ENCODE results near the gene LHPP.

Gene LHPP

GRCh38 chr10:124500757-124501156 lies 39.1 kb downstream of the LHPP start:
- DNase-seq, result no peak

DNA sequence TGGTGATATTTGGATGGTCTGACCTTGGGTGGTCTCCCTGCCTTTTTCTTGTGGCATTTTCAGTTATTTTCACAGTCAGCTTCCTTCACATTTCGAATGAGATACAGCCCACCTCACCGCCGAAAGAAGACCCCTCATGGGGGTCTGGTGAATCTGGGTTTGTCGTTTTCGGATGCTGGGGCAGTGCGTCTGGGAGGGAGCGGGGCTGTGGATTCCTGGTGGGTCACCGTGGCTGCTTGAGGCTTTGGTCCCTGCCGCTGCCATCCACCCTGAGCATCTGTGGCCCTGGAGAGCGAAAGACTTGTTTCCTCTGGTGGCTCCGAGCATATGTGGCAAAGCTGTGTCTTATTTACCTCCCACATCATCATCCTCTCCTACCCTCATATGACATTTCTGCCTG lies 43.1 kb downstream of the LHPP start:
- no peak for DNase-seq

DNA sequence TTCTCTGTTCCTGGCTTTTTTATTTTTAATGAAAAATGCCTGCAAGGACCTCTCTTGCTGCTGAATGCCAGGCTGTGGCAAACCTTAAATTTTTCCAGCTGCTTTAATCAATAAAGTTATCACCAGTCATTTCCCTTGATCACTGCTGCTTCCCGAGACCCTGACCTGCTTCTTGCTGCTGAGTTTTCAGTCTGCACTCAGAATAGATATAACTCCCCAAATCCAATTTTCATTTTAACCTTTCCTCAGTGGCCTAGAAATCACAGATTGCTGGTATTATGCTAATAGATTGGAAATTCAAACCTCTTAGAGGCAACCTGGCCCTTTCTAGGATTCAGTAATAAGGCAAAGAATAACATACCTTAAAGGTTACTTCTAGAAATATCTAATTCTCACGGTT lies 43.7 kb downstream of the LHPP start:
- no peak for DNase-seq

DNA sequence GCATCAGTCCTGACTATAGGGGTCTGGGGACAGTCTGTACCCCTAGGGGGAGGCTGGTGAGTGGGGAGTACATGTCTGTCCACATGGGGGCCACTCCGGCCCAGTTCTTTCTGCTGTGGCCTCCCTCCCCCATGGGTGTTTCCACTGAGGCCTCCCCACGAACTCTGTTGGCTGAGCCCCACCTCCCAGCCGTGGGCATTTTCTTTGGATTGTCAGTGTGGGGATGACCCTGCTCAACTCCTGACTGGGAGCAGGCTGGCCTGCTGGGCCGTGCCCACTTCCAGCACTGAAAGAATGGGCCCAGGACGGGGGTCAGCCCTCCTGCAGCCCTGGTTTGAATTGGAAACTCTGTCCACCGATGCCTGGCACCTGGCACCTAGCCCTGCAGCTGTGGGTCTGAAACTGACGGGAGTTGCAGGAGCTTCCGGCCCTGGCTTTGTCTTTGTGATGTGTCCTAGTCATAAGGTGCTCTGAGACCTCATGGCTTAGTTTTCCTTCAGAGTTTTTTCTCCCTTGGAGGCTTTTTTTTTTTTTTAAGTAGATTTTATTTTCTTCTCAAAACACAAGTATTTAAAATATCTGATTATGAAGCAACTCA lies 46.5 kb downstream of the LHPP start:
- no peak for DNase-seq

- no peak for DNase-seq
These were observed 47.4 kb downstream of the LHPP start for GRCh38 chr10:124508907-124509454.

GRCh38 chr10:124509880-124510632 lies 48.4 kb downstream of the LHPP start:
- no peak for DNase-seq

DNA sequence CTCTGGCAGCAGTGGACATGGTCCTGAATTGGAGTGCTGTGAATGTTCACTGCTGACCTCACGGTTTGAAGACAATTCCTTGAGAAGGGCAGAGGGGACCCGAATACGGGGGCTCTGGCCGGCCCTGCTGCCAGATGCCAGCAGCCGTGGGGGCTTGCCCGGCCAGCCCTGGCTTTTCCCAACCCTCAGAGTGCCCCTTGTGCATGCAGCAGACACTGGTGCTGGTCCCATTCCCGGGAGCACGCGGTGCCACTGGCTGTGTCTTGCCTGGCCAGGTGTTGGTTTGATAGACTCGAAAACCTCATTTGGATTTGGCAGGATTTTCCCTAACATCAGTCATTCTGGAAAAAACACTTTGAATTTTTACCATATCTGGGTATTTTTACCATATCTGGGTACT lies 49.1 kb downstream of the LHPP start:
- no peak for DNase-seq

- no peak for DNase-seq
These were observed 49.8 kb downstream of the LHPP start for GRCh38 chr10:124511205-124512039.

DNA sequence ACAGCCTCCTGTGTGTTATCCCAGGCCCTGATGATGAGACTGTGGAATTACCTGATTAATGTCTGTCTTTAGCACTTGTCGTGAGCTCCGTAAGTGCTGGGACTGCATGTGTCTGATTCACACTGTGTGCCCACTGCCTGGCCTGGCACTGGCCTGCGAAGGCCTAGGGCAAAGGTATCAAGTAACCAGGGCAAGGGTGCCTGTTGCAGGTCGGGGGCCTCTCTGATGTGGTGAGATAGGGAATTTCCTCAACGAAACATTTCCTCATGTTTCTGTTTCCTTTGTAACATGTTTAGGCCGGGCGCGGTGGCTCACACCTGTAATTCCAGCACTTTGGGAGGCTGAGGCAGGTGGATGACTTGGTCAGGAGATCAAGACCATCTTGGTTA lies 50.4 kb downstream of the LHPP start:
- DNase-seq, result no peak

DNA sequence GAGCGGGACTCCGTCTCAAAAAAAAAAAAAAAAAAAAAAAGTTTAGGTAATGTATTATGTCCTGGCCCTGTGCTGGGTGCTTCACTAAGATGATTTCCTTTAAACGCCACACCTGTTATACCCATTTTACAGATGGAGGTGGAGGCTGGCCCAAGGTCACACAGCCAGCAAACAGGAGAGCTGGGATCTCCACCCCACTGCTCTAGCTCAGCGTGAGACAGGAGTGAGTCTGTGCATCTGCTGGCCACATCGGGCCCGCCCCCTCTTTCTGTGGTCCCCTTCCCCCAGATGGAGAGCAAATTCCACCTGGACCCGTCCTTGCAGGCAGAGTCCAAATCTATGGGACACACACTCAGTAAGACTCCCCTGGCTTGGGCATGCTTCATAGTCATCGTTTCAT lies 51.0 kb downstream of the LHPP start:
- DNase-seq, result no peak

GRCh38 chr10:124515244-124515970 lies 53.8 kb downstream of the LHPP start:
- DNase-seq, result no peak

DNA sequence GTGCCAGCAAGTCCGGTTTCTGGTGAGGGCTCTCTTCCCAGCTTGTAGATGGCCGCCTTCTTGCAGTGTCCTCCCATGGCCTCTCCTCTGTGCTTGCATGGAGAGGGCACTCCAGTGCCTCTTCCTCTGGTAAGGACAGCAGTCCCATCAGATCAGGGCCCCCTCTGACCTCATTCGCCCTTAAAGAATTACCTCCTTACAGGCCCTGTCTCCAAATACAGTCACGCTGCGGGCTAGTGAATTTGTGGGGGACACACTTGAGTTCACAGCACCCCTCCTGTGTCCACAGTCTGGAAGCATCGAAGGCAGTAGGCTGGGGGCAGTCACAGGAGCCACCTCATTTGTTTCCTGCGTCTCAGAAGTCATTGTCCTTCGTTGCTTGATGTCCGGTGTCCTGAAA lies 54.6 kb downstream of the LHPP start:
- DNase-seq, result no peak

- no peak for DNase-seq
These were observed 55.2 kb downstream of the LHPP start for GRCh38 chr10:124516746-124517397.

GRCh38 chr10:124517461-124517860 lies 55.8 kb downstream of the LHPP start:
- no peak for DNase-seq

GRCh38 chr10:124517931-124518330 lies 56.3 kb downstream of the LHPP start:
- no peak for DNase-seq

DNA sequence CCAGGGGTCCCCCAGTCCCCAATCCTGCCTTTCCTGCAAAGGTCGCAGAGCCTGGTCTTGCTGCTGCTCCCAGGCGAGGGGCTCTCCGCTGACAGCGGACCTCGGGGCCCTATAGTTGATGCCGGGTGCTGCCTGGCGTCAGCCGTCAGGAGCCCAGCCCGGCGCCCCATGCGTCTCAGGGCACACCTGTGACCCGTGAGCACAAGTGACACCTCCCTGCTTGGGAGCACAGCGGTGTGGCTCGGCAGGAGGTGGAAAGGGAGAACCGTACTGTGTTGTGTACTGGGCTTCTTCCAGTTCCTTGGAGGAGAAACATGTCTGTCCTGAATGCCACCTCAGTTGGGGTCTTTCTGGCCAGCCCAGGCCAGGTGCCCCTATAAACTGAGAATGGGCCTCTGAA lies 56.7 kb downstream of the LHPP start:
- no peak for DNase-seq

- no peak for DNase-seq
These were observed 59.2 kb downstream of the LHPP start for GRCh38 chr10:124520558-124521428.

DNA sequence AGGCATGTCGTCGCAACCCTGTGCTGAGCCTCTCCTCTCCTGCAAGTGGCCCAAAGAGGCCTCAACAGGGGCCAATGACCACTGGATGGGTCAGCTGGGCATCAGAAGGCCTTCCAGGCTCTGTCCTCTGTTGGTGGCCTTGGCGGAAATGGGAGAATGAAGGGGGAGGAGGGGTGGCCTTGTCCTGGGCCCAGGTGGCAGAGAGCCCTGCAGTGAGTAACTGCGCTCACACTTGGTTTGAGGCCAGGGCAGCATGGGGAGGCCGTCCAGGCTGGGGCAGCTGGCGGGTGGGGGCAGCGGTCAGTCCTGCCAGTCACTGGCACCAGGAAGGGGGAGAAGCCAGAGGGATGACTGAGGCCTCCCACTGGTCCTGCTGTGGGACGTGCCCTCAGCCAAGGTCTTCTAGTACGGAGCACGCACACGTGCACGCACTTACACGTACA lies 59.8 kb downstream of the LHPP start:
- DNase-seq, result no peak

GRCh38 chr10:124522131-124522932 lies 60.7 kb downstream of the LHPP start:
- no peak for DNase-seq

All from retina (tissue), 1 donor.